ENCODE results near the gene TMEM101.
"Not testable (repeated sequence)": the region's sequence is repeated elsewhere in the genome, so short reads cannot be mapped to it uniquely, and the experiment has no call there.

TMEM101 gene

DNA sequence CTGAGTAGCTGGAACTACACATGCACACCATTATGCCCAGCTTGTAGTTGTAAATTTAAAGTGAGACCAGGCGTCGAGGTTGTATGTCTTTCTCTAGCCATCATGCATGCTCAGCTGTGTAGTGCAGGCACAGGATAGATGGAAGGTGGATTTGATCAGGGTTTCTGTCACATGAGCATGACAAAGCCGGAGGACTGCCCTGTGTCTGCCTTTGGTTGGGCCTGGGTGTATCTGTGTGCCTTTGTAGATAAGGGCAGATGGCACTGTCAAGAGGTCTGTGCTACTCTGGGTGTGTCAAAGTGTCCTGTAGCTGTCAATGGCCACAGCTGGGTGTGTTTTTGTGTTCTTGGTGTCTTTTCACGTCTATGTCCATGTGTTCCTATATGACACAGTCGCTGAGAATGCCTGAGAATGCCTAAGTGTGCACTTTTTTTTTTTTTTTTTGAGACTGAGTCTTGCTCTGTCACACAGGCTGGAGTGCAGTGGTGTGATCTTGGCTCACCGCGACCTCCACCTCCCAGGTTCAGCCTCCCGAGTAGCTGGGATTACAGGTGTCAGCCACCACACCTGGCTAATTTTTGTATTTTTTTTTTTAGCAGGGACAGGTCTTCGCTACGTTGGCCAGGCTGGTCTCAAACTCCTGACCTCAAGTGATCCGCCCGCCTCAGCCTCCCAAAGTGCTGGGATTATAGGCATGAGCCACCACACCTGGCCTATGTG, 14.5 kb downstream of the TMEM101 start:
- DNase-seq, result no peak

DNA sequence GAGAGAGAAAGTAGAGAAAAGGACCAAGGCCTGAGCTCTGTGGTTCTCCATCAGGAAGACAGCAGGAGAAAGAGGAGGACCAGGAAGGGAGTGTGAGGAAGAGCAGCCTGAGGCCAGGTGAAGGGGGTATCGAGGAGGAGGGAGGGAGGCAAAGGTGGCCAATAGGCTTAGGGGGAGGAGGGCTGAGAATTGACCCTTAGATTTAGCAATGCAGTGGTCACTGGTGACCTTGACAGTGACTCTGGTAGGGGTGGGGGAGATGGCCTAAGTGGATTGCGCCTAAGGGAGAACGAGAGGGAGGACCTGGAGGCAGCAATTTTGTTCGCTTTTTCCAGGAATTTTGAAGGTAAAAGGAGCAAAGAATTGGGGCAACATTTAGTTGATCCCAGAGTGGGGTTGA, 15.7 kb downstream of the TMEM101 start:
- no peak for DNase-seq

DNA sequence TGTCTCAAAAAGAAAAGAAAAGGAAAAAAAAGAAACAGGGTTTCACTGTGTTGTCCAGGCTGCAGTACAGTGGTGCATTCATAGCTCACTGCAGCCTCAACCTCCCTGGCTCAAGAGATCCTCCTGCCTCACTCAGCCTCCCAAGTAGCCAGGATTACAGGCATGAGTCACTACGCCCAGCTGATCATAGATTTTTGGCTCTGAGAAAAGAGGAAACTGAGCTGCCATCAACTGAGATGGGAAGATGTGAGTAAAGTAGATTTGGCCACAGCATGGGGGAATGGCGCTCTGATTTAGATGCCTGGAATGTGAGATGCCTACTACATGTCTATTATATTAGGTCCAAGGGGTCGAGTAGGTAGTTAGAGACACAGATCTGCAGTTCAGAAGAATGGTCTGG, 16.2 kb downstream of the TMEM101 start:
- no peak for DNase-seq

DNA sequence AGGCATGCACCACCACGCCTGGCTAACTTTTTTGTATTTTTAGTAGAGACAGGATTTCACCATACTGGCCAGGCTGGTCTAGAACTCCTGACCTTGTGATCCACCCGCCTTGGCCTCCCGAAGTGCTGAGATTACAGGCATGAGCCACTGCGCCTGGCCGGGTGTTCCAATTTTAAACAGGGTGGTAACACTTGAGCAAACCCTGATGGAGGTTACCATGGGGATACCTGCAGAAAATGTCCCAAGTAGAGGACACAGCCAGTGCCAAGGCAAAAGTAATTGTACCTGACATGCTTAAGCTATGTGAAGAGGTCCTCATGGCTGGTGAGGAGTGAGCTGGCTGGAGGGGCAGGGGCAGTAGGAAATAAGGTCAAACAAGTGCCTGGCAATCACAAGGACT, 17.6 kb downstream of the TMEM101 start:
- not testable (repeated sequence) for DNase-seq

DNA sequence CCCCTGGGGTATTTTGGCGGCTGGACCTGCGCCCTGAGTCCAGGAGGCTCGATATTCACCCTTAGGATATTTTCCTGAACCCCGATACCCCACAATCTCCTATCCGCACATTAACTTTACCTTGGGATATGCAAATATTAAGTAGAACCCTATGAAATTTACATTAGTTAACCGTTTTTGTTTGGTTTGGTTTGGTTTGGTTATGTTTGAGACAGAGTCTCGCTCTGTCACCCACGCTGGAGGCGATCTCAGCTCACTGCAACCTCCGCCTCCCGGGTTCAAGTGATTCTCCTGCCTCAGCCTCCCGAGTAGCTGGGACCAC, 19.7 kb downstream of the TMEM101 start:
- no peak for DNase-seq

DNA sequence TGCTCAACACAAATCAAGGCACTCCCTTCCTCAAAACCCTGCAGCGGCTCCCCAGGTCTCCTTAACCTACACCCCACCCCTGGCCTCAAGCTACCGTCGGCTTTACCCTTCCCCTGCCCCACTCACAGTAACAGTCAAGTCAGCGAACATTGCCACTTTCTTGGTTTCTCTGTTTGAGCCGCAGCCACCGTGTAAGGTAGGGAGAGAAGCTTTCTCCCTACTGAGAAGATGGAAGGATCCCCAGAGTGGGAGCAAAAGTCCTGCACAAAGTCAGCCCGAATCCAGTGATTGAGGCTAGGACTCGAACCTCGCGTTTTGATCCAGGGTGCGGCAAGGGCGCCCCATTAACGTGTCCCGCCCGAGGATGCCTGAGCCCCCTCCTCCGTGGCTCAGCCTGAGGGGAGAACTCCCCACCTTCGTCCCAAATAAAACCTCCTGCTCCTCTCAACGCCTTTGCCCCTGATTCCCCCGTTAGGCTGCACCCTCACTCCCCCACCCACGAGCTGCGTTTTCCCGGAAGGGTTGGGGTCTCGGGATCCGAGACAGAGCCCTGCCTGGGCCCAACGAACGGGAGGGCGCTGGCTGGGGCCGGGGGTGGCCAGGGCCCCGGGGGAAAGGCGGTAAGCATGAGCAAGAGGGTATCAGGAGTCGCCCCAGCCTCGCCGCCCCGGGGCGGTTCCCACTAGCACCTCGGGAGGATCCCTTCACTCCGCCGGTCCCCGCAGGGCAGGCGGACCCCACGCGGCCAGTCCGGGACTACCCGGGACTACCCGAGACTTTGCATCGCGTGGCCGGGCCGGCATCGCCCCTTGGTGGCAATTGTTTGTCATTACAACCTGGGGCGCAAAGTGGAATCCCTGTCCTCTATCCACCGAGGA, 20.3 kb downstream of the TMEM101 start:
- DNase-seq, result no peak

DNA sequence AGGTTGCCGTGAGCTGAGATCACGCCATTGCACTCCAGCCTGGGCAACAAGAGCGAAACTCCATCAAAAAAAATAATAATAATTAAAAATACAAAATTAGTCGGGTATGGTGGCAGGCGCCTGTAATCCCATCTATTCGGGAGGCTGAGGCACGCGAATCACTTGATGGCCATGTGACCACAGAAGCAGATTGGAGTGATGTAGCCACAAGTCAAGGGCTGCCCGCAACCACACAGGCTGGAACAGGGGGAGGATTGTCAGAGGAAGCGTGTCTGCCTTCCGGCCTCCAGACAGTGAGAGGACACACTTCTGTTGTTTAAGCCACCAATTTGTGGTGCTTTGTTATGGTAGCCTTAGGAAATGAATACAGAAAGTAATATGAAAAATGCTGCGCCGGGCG, 22.1 kb downstream of the TMEM101 start:
- no peak for DNase-seq

DNA sequence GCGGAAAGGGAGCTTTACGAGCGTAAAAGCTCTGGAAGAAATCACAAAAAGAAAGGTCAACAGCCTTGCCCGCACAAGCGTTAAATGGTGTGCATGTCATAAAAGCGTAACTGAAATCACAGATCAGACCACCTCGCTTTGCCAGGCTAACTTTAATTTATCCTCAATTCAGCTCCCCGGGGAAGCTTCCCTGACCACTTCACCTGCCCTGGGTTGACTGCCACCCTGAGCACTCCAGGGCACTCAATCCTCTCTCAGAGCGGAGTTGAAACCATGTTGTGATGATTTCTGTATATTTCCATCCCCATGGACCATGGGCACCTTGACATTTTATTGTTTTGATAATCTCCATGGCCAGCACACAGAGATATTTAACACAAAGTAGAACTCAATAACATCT, 26.5 kb downstream of the TMEM101 start:
- DNase-seq, result no peak

DNA sequence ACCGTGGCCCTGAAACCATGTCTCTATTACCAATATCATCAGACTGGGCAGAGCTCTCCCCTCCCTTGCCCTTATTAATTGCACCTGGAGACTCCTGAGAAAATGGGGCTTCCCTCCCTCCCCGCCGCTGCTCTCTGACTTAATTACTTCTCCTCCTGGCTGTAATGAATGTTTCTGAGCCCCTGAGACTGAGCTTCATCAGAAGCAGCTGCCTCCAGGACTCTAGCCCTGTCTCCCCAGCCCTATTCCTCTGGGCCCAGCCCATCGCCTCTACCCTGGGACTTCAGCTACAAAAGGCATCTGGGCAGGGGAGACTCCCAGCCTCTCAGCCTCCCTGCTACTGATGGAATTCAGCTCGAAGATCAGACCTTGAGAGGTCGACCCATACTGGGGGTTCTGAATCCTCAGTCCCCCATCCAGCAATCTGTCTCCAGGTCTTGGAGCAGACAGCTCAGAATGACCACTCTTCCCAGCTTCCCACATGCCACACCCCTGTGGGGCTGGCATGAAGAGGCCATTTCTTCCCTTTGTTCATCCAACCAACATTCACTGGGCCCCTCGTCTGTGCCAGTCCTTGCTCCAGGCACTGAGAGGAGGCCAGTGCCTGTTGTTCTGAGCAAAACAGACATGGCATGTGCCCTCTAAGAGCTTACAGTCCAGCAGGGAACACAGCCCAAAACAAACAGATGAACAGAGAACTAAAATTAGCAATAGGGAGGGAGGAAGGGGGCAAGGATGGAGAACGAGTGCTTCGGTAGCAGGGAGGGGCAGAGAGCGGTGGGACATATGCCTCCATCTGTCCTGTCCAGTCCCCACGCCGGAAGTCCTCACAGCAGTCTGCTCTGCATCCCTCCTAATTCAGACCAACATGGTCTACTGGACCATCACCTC, 27.4 kb downstream of the TMEM101 start:
- no peak for DNase-seq

DNA sequence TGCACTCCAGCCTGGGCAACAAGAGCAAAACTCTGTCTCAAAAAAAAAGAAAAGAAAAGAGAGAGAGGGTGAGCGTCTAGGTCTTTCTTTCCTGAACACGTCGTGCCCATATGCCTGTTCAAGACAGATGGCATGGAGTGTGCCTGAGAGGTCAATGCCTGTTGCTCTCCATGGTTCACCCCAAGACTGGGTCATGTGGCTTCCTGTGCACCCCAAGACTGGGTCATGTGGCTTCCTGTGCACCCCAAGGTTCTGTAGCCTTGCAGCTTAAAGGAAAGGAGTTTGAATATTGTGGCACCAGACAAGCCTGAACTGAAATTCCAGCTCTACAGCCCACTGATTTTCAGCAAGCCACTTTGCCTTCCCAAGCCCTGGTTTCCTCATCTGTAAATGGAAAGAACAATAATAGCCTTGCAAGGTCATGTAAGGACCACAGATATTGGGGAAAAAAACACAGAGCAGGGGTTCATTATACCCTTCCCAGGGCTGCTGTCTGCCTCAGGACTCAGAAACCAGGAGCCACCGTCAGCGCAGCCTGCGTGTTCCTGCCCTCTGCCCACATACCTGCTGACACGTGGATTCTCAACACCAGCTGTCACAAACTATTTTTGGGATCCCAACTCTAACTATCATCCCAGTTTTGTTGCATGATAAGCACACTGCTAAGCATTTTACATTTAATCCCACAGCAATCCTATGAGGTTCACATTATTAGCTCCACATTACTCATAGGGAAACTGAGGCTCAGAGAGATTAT, 28.4 kb downstream of the TMEM101 start:
- no peak for DNase-seq

DNA sequence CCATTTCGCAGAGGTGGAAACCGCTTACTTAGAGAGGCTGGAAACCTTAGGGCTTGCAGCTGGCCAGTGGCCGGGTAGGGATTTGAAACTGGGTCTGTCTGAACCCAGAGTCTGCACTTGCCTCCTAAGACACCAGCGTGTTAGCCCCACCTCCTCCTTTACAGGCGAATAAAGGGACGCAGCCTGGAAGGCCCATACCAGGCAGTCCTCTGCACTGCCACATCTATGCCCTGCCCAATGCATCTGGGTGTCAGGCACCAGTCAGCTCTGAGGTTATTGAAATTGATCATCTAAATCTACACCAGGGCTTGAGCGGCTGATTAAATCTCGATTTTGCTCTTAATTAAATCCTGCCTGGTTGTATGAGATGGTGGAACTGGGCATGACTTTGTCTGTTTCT, 30.2 kb downstream of the TMEM101 start:
- DNase-seq, result no peak

DNA sequence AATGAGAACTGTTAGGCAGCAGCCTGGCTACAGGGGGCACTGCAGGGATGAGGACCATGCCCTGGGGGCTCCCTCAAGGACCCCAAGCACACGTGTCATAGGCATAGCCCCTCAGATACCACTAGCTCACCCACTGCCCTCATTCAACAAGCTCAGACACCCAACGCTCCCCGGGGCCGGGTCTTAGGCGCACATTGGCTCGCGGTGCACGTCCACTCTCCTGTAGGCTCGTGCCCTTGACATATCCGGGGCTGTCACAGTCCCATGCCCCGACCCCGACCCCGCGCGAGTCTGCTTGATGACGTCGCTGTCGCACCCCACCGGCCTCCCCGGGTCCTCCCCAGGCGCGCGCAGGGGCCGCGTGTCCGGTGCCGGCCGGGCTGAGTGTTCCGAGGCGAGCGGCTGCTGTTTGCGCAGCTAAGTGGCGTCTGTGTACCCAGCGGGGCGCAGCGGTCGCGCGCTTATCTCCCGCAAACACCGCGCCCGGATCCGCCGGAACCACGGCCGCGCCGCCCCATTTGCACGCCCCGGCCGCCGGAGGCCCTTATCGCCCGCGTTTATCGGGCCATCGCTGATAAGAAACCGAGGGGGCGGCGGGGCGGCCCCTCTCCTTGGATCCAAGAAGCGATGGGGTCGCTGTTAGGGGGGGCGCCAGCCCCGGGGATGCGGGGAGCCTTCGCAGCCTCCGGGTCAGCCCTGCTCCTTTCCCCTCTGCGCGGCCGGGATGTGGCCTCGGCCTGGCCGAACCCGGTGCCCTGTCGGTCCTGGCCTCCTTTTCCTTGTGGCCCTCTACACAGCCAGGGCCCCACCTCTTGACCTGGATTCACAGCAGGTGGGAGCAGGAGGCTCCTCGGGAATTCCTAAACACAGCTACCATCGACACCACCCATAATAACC, 31.0 kb downstream of the TMEM101 start:
- no peak for DNase-seq

DNA sequence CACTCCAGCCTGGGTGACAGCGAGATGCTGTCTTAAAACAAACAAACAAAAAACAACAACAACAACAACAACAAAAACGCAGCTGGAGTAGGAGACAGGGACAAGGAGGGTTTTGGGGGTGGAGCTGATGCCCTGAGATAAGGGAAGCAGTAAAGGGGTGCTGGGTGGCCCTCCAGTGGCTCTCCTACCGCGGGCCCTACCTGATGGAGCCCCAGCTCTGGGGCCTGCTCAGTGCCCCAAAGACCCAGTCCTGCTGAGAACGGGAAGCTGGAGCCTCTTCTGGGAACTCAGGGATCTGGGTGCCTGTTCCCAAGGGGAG, 31.6 kb downstream of the TMEM101 start:
- no peak for DNase-seq

DNA sequence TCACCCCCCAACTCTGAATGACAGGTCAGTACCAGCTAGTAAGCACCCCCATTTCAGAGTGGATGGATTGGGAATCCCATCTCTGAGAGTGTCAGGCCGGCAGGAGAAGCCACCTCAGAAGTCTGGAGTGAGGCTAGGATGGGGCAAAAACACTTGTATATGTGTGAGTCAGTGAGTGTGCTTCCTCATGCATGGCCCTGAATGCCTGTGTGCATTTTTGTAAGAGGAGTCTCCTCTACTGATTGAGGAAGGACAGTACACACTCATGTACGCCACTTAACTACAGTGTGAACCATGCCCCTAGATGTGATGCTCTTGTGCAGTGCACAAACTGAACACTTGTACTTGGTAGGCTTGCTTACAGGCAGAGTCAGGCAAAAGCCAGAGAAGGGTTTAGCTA, 32.6 kb downstream of the TMEM101 start:
- no peak for DNase-seq

DNA sequence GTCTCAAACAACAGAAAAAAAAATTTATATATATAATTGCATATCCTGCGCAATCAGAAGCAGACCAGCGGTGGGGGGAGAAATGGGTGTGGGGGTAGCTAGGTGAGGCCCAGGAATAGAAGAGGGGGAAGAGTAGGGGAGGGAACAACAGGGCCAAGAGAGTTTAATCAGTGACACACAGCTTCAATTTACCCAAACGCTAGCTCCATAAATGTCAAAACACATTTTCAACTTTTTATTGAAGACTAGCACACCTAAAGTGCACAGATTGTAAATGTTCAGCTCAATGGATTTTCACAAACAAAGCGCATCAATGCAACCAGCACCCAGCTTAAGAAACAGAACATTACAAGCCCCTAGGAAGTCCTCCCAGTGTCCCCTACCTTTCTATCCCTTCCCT, 35.1 kb downstream of the TMEM101 start:
- DNase-seq, result no peak

DNA sequence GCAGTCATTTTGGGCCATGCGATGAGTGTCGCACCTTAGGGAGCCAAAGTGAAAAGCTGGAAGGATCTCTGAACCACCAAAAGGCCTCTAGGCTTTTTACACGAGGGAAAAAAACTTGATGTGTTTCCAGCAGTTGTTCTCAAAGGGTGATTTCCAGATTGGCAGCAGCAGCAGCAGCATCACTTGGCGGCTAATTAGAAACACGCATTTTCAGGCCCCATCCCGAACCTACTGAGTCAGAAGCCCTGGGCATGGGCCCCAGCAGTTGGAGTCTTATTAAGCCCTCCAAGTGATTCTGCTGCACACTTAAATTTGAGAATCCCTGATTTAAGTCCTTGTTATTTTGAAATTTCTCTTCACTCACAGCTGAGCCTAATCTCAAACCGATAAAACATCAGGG, 35.8 kb downstream of the TMEM101 start:
- DNase-seq, result no peak

DNA sequence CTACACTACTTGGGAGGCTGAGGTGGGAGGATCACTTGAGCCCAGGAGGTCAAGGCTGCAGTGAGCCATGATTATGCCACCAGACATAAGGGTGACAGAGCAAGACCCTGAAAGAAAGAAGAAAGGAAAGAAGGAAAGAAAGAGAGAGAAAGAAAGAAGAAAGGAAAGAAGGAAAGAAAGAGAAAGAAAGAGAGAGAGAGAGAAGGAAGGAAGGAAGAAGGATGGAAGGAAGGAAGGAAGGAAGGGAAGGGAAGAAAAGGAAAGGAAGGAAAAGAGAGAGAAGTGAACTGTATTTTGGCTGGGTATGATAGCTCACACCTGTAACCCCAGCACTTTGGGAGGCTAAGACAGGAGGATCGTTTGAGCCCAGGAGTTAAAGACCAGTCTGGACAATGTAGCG, 36.7 kb downstream of the TMEM101 start:
- DNase-seq, result no peak

DNA sequence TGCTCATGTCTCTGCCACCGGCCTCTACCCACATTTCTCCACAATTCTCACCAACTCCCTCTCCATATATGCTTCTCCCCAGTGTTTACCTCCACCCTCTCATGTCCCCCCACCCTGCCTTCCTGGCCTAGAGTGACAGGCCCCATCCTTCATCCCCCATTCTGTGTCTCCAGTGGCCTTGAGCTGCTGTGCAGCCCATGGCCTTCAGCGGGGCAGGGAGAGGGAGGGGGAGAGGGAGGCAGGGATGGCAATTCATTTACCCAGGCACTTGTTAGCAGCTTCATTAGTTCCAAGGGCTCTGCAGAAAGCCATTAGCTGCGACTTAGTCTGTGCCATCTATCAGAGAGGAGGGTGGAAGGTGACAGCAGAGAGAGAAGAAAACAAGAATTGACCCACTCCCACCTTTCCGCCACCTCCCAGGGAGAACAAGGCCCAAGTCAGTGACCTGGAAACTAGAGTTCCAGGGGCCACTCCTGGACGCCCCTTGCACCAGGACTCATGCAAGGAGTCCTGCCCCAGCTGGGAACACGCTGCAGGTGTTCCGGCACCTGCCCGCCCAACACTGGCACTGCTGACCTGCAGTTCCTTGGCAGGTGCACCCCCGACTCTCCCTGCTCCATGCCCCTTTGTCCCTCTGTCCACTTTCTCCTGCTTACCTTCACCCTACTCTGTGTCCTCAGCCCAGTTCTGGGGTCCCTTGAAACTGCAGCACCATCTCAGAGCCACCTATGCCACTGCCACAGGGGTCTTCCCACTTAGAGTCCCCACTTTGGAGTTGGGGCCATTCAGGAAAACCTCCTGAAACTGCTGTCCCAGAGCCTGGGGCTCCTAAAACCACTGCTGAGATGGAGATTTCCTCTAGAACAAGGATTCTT, 37.6 kb downstream of the TMEM101 start:
- DNase-seq, result no peak

DNA sequence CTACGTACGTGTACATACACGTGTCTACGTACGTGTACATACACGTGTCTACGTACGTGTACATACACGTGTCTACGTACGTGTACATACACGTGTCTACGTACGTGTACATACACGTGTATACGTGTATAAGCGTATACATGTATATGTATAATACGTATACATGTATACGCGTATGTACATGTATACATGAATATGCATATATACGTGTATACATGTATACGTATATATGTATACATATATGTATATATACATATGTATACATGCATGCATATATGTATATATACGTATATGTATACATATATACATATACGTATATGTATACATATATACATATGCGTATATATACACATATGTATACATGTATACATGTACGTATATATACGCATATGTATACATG, 38.9 kb downstream of the TMEM101 start:
- no peak for DNase-seq

DNA sequence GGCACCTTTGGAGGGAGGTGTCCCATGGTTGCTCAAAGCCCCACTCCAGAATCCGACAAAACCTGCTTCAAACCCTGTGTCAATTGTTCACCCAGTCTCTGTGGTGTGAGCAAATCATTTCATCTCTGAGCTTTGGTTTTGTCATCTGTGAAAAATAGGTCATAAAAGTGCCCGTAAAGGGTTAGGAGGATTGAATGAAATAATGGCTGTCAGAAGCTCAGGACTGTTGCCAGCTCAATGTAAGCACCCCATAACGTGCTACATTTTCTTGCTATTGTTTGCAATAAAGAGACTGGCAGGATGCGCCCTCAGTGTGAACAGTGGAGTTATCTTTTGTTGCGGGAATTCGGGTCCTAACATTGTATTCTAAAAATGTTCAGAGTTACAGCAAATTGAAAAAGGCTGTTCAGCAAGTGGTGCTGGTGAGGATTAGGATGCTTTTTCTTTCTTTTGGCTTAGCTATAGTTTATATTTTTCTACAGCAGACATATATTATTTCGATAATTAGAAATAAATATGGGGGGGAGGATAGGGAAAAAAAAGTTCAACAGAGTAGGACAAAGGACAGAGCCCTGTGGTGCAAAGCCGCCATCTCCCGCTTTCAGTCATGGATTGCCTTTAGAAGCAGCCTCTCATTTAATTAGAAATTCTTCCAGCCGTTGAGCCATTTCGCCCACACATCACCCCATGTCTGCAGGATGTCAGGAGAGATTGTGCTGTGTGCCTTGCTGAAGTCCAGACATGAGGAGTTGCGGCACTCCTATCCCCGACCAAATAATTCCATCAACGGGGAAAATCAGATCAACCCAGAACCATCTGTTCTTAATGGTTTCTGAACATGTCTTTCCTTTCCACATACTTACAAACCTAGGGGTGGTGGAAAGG, 40.1 kb downstream of the TMEM101 start:
- DNase-seq, result no peak

All from GOT3 (cell line).